ENCODE results near the gene PCGF1.

Gene PCGF1

DNA sequence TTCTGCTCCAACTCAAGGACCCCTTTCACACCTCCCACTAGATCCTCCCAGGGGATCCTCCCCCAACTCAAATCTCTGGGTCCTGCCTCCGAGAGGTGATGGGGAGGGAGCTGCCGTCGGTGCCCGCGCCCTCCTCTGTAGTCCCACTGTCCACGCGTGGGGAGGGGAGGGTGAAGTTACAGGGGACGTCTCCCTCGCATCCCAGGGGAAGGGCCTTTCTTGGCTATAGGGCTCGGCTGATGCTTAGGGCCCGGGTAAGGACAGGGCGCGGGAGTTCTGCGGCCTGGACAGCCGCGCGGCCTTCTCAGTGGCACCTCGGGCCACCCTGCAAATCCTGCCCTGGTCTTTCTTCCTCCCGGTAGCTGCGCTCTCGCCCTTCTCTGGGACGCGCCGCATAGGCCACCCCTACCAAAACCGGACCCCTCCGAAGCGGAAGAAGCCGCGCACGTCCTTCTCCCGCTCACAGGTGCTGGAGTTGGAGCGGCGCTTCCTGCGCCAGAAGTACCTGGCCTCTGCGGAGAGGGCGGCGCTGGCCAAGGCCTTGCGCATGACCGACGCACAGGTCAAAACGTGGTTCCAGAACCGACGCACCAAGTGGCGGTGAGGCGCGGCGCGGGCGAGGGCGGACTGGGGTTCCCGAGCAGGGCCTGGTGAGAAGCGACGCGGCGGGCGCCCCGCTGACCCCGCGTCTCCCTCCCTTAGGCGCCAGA lies 7.9 kb upstream of the PCGF1 start:
- DNase-seq (ENCODE audit: low read depth): no peak

DNA sequence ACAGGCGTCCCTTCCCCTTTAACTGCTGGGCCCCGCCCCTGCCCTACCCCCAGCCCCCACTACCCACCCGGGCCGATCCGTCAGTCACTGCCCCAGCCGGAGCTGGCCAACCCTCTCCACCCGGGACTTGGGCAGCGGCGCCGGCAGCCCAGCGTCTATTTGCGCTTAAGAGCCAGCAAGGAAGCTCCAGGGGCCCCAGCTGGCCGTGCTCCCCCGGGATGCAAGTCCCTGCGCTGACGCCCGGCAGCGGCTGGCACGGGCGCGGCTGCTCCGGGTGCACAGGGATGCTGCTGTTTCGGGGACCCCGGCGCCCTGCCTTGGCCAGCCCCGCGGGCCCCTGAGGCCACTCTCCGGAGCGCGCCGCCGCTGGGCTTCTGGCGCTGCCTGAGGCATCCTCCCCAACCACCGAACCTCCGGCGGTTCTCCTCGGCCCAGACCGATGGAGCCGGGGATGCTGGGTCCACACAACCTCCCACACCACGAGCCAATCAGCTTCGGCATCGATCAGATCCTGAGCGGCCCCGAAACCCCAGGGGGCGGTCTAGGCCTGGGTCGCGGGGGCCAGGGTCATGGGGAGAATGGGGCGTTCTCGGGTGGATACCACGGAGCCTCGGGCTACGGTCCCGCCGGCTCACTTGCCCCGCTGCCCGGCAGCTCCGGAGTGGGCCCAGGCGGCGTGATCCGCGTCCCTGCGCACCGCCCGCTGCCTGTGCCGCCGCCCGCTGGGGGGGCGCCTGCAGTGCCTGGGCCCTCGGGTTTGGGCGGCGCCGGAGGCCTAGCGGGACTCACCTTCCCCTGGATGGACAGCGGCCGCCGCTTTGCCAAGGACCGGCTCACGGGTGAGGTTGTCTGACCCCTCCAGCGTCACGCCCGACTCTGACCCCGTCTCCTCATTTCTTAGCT lies 7.1 kb upstream of the PCGF1 start, which contains the start of gene TLX2:
TSS of gene TLX2 (plus strand) at position 83 of the 903 bp plus-strand sequence. CDS start at position 440, 357 bp downstream.
- no peak for DNase-seq (ENCODE audit: low read depth)

GRCh38 chr2:74513605-74514367 lies 6.3 kb upstream of the PCGF1 start:
- no peak for DNase-seq (ENCODE audit: low read depth)

DNA sequence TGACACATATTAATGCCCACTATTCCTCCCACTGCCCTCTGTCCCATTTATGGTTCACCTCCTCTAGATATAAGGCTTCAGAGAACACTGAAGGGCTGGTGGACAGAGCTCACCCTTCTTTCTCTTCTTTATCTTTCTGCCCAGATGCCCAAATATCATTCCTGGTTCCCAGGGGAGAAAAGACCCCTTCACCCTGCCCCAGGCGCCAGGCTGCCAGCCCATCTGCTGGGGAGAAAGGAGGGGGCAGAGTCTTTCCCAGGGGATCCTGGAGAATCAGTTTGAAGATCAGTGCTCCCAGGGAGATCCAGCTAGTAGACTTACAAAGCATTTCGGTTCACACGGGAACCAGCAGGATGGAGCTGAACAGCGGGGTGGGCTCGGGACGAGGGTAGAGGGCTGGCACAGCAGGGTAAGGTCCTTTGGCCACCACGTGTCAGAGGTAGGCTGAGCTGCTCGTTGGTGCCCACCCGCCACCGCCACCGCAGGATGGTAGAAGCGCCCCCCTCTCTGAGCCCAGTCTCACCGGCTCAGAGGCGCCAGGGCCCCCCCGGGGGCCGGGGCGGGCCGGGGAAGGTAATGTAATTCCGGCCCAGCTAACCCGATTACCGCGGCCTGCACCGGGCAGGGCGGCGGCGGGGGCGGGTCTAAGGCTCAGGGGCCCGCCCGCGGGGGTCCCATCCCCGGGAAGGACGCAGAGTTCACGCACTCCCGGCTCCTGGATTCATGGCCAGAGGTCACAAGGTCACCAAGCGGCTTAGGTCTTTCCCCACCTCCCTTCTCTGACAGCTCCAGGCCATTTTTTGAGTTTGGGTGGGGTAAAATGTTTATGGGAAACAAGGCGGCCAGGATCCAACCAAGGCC lies 5.5 kb upstream of the PCGF1 start:
- DNase-seq (ENCODE audit: low read depth): no peak

DNA sequence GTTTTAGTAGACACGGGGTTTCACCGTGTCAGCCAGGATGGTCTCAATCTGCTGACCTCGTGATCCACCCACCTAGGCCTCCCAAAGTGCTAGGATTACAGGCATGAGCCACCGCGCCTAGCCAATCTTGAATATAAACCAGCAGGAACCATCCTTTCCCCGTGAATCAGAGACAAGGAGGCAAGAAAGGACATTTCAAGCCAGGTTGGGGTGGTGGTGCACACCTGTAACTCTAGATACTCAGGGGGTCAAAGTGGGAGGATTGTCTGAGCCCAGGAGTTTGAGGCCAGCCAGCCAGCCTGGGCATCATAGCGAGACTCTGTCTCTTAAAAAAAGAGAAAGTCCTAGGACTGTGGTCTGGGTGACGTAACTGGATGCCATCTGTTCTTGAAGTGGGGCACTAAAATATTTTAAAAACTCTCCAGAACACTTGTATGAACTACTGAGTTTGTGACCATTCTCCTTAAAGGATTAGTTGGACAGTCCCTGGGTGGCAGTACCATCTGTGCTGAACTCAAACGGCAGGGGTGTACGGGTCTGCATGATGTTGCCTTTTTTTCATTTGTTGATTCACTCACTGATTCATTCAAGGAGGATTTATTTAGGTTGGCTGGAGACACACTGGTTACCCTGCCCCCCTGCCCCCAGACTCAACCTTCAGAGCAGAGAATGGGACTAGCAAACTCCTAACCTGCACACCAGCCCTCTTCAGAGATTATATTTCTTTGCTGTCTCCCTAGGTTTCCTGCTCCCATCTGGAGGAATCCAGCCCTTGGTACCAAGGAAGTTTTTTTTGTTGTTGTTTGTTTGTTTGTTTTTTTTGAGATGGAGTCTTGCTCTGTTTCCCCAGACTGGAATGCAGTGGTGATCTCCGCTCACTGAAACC lies 3.9 kb upstream of the PCGF1 start:
- DNase-seq (ENCODE audit: low read depth): no peak

DNA sequence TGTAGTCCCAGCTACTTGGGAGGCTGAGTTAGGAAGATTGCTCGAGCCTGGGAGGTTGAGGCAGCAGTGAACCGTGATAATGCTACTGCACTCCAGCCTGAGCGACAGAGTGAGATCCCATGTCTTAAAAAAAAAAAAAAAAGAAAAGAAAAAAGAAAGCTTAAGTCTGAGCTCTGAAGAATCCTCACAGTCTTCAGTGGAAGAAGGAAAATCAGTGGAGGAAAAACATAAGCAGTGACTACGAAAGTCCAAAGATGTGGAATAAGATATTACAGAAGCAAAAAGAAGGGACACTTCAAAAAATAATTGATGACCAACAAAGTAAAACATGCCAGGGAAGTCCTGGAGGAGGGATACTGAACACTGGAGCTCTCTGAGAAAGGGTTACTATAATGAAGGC lies 2.8 kb upstream of the PCGF1 start:
- DNase-seq (ENCODE audit: low read depth): no peak

DNA sequence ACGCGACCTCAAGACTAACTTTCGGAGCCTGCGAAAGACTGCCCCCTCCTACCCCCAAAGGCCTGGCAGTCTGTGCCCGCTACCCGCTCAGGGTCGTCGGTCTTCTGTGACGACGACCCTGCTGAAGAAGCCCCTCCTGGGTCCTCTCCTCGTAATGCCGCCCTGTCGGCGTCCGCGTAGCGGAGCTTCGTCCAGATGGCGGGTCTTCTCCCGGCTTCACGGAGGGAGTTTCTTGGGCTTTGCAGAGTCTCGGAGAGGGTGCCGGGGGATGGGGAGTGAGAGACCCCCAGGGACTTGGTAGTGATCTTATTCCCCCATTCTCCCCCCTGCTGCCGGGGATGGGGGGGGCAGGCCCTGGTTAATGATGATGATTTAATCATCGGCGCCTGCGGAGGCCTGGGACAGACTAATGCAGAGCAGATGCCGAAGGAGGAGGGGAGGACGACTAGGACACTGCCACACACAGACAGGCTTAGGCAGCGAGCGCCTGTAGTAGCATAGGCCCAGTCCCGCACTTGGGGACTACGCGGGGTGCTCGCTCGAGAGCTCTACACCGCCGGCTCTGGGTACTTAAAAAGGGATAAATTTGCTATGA lies 528 bp upstream of the PCGF1 start:
- no peak for DNase-seq (ENCODE audit: low read depth)

DNA sequence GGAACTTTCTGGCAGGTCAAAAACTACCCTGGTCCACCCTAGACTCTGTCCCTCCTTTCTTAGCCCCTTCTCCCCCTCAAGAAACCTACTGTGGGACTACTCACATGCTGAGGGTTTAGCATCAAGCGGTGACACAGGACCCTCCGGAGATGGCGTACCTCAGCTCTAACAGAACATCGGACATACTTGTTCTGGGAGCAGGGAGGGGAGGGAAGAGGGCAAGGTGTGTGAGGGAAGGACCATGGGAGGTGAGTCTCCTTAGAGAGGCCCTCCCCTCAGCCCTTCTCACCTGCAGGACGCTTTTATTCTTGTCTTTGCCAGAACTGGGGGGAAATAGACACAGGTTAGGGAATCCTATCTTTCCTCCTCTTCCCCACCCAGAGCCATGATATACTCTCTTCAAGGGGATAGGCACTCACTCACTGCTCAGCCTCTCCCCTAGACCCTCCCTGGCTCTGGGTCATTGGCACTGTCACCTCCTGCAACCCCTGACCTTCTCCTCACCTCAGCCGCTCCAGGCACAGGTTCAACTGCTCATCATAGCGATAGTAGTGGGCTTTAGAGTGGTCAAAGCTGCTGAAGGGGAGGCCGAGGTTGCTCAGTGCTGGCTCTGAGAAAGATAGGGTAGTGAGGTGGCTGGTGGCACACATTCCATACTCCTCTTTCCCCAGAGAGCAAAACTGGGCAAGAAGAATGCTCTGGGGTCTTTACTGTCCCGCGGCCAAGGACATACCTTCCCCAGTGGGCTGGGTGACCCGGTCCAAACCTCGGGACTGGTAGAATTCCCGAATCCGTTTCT lies 1.8 kb downstream of the PCGF1 start:
- no peak for DNase-seq (ENCODE audit: low read depth)

DNA sequence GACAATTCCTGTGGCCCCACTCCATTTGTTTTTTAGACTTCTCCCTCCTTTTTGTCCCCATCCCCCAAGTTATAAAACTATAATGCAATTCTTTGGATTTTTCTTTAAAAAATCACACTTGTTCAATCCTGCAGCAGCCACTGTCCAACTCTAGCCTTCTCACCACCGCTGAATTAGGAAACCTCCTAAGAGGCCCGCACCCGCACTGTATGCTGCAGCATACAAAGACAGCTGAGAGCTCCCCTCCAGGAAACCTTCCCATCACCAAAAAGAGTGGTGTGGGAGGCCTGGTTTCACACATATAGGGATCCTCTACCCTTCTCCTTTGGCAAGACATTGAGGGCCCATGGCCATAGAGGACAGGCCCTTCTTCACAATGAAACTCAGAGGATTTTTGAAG lies 2.9 kb downstream of the PCGF1 start:
- no peak for DNase-seq (ENCODE audit: low read depth)

DNA sequence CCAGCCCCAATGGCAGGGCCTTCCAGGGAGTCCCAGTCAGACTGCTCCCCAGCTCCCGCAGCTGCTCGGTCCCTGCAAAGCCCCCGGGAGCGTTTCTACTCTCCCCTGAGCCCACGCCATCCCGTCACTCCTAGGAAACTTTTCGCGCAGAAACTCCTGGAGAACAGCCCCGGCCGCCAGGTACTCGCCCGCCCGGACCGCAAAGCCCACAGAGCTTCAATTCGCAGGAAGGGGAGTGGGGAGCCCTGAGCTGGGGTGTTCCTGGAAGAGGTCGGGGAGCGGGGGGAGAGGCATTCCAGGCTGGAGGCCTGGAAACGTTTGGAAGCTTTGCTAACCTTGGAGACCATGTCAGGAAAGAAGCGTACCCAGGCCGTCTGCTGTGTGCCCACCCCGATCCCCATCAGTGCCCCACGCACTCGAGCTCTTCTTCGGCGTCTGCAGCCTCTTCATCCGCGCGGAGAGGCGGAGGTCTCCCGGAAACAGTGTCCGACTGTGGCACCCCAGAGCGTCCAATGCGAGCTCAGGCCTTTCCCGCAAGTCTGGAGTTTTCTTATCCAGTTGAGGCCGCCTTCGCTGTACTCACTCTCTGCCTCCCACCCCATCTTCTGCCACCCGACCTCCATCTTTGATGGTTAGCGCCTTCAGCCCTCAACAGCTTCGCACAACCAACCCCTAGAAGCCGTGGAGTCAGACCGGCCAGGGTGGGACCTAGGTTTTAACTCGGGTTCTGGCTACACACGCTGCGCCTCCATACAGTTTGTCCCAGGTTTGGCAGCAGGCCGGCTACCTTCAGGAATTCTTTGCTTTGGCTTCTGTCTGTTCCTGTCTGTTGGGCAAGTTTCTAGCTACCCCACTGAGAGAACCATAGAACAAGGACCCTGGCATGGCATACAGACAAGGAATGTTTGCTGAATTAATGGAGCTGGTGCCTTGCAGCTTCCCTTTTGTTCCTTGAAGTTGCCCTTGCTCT lies 3.7 kb downstream of the PCGF1 start:
- no peak for DNase-seq (ENCODE audit: low read depth)

- no peak for DNase-seq (ENCODE audit: low read depth)
These were observed 4.6 kb downstream of the PCGF1 start for GRCh38 chr2:74502720-74503505.

DNA sequence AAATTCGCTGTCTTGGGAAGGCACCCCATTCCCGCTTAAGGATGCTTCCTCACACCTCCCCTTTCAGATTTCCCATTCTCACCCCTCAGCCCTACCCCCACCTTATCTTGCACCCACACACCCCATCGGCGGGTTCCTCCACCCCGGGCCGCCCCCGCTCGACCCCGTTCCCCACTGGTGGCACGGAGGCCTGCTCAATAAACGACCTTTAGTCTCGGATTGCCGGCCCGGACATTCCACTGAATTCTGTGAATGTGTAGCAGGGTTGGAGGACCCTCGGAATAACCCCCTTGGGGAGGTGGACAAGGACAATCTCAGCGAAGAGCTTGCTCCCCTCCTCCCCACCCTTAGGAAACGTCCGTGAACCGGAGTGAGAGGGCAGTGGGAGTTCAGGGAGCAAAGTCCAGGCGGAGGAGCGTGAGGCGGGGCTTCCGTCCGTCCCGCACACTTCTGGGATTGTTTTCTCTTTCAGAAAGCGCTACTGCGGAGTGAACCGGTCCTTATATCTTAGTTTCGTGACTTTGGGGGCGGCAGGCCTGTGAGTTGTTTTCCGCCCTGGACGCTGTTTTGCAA lies 5.3 kb downstream of the PCGF1 start:
- no peak for DNase-seq (ENCODE audit: low read depth)

DNA sequence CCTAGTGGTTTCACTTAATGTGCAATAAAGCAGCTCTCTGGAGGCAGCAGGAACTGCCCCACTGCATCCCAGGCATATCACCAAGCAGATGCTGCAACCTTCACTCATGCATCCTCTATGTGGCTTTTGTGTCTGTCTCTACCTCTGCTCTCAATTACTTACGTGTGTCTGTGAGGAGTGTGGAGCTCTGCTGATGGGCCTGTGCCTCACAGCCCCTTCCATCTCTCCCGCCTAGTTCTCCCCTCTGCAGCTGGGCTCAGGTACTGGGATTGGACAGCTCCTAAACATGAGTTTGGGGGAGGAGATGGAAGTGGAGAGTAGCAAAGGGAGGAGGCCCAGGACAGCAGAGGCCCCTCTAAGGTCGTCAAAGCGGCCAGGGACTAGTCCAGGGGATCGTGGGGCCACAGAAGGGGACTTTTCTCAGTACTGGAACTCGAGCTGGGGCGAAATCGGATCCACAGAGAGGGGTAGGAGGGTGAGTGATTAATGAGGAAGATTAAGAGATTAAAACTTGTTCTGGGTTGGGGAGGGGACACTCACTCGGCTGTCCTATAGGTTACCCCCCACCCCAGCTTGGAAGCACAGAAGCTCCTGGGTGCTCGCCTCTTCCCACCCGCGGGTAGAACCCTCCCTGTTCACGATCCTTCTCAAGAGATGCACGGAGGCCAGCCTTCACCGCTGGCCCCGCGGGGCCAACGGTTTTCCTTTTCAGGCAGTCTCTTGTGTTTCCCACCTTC lies 6.0 kb downstream of the PCGF1 start:
- no peak for DNase-seq (ENCODE audit: low read depth)

GRCh38 chr2:74500578-74500946 lies 6.9 kb downstream of the PCGF1 start:
- no peak for DNase-seq (ENCODE audit: low read depth)

DNA sequence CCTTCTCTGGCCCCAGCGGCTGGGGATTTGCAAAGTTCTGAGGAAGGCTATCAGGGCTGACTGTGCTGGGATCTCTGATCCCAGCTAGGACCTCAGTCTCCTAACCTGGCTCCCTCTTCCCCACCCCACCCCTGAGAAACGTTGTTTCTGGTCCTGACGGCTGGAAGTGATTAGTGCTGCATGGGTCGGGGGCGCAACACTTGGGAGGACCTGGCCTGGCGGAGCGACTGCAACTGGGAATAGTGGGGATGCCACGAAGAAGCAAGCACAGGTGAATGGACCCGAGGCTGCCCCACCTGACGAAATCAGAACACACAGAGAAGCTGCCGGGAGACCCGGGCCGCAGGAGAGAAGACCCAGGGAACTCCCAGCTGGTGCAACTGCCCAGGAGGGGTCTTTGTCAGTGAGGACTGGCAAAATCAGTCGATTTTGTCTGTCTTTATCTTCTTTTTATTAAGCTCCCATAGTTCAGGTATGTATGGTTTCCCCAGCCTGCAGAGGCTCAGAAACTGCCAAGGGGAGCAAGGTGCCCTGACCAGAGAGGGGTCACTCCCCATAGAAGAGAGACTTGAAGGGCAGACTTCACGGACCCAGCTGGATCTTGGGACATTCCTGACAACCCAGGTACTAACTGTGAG lies 7.4 kb downstream of the PCGF1 start:
- no peak for DNase-seq (ENCODE audit: low read depth)
